Measurements from ENCODE around the gene ISCU. TPM values are rescaled to one million over a fixed set of nuclear protein-coding genes. Genes with fewer than 3 reads are reported as not detected.
A peak's percentile ranks its signal among the peaks of the same experiment; 100 is the strongest.

Gene ISCU
- total and polyA plus RNA-seq, 2 experiments from 2014 or later: 90.0 to 158 TPM

DNA sequence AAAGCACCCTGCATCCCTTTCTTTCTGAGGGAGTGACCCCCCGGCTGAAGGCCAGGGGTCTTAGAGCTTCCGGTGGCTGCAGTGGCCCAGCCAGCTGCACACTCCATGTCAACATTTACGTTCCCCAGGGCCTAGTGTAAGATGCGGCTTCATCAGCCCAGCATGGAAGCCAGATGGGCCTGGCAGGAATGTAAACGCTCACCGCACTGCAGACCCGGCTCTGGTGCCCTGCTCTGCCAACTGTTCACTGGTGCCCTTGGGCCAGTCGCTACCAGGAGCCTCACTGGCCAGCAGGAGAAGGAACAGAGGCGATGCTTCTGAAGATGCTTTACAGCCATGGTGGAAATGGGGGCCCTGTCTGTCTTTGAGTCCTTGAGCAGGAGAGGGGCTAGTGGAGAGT lies 44.1 kb downstream of the ISCU start:
- H3K9me3 ChIP-seq (ENCODE audit: low read depth): no peaks in the 10 kb centered on the region
- H3K27me3 ChIP-seq: no peaks in the 10 kb centered on the region
- TF ChIP-seq CTCF (IDR thresholded peaks at IDR 0.05; ENCODE audit: low read depth, low read length): no peak
- no peaks in the 10 kb centered on the region for H3K36me3 ChIP-seq
- DNase-seq (ENCODE audit: low read depth in 1 of 2, low spot score in 1 of 2): no peak
- no peak overlapping the region for H3K27ac ChIP-seq
- H3K4me3 ChIP-seq: no peak overlapping the region
- peaks cover 8% of the 10 kb centered on the region for H3K4me1 ChIP-seq (ENCODE audit: low read depth)

GRCh38 chr12:108607981-108608600 lies 45.7 kb downstream of the ISCU start:
- peaks cover 8% of the 10 kb centered on the region for H3K4me1 ChIP-seq (ENCODE audit: low read depth)
- TF ChIP-seq CTCF (IDR thresholded peaks at IDR 0.05; ENCODE audit: low read depth, low read length): no peak
- no peak overlapping the region for H3K27ac ChIP-seq
- H3K36me3 ChIP-seq: no peaks in the 10 kb centered on the region
- no peak for DNase-seq (ENCODE audit: low read depth in 1 of 2, low spot score in 1 of 2)
- H3K9me3 ChIP-seq (ENCODE audit: low read depth): no peaks in the 10 kb centered on the region
- no peaks in the 10 kb centered on the region for H3K27me3 ChIP-seq
- no peak overlapping the region for H3K4me3 ChIP-seq

DNA sequence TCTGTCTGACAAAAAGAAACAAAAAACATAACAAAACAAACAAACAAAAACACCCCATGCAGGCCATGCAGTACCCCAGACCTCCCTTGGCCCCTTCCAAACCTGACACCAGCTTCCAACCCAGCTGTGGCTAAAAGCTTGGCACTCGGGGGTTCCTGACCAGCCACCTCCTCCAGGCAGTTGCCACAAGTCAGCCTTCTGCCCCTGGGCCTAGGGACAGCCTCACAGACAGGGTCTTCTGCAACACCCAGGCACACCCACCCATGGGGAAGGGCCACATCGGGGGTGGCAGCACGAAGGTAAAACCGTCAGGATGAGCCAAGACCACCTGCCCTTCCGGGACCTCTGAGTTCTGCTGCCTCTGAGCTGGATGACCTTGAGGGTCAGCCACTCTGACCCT lies 46.2 kb downstream of the ISCU start:
- no peaks in the 10 kb centered on the region for H3K36me3 ChIP-seq
- H3K27ac ChIP-seq: no peak overlapping the region
- no peak for DNase-seq (ENCODE audit: low read depth in 1 of 2, low spot score in 1 of 2)
- no peaks in the 10 kb centered on the region for H3K27me3 ChIP-seq
- no peak for TF ChIP-seq CTCF (IDR thresholded peaks at IDR 0.05; ENCODE audit: low read depth, low read length)
- H3K9me3 ChIP-seq (ENCODE audit: low read depth): no peaks in the 10 kb centered on the region
- no peak overlapping the region for H3K4me3 ChIP-seq
- H3K4me1 ChIP-seq (ENCODE audit: low read depth): peaks cover 8% of the 10 kb centered on the region

DNA sequence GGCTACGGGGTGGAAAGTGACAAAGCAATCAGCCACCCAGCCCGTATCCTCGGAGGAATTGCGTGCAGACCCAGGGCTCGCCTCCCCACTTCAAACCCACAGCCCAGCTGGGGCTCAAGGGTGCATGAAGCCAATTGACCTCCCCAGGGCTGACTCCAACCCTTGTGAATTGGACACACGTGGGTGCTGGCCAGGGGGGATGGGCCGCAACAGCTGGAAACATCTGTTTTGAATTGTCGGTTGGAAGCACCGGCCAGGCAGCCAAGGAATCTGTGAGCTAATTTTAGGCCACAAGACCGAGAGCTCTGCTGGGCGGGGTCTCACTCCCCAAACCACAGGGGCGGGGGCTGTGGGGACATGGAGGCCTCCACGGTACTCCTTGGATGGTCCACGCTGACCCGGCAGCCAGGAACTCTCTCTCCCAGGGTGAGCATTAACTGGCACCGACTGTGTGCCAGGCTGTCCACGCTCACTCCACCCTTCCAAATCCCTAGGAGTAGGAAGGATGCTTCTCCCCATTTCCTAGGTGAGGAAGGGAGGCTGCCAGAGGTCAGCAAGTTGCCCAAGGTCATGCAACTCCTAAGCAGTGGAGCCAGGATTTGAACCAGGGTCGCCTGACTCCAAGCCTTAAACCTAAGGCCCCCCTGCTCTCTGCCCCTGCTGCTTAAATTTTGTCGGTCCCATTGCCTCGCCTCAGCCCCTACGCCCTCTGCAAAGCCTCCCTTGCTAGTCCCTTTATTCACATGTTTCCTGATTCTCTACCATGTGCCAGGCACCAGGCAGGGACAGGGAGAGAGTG lies 47.3 kb downstream of the ISCU start:
- Histone ChIP-seq H3K4me1 (ENCODE audit: low read depth) (peaks cover 8% of the 10 kb centered on the region), H3K27ac (no peak overlapping the region), H3K36me3 (no peaks in the 10 kb centered on the region), H3K27me3 (no peaks in the 10 kb centered on the region), H3K4me3 (no peak overlapping the region), H3K9me3 (ENCODE audit: low read depth) (no peaks in the 10 kb centered on the region)
- peak; percentile 34 to 90 for DNase-seq (ENCODE audit: low read depth in 1 of 2, low spot score in 1 of 2)
- no peak for TF ChIP-seq CTCF (IDR thresholded peaks at IDR 0.05; ENCODE audit: low read depth, low read length)

DNA sequence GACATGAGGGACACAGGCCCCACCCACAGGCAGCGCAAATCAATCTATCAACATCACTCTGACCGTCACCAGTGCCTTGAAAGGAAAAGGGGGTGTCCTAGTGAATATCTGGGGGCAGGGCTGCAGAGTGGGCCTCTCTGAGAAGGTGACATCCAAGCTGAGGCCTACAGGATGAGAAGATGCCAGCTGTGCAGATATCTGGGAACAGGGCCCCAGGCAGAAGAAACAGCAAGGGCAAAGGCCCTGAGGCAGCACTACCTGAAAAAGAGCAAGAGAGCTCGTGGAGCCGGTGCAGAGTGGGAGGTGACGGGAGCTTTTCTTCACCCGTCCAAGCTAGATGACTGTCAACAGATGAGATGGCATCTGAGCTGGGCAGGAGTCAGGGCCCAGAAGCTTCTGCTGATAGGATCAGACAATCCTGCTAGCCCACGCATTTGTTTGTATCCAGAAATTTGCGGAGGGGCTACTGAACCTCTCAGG lies 48.0 kb downstream of the ISCU start:
- Histone ChIP-seq H3K4me1 (ENCODE audit: low read depth) (peaks cover 8% of the 10 kb centered on the region), H3K27me3 (no peaks in the 10 kb centered on the region), H3K4me3 (no peak overlapping the region), H3K9me3 (ENCODE audit: low read depth) (no peaks in the 10 kb centered on the region), H3K27ac (no peak overlapping the region), H3K36me3 (no peaks in the 10 kb centered on the region)
- no peak for DNase-seq (ENCODE audit: low read depth in 1 of 2, low spot score in 1 of 2)
- TF ChIP-seq CTCF (IDR thresholded peaks at IDR 0.05; ENCODE audit: low read depth, low read length): no peak
